Panc1 (cell line): ENCODE results near the gene NUP98. TPM values are rescaled to one million over a fixed set of nuclear protein-coding genes. Genes with fewer than 3 reads are reported as not detected.
A peak's percentile ranks its signal among the peaks of the same experiment; 100 is the strongest.

Source experiments
- ATAC-seq: fragments of 200-7000 bp; cut with Tn5 transposase; 2 replicates; pipeline ENCODE4 v1.9.1; 2020; ENCODE audit warnings: mild to moderate bottlenecking, moderate library complexity
- BruUV-seq: library from RNA; stranded (reverse); fragments of 400-500 nt; replicated peaks from 2 replicates; lab custom pipeline; 2021; lab: Mats Ljungman, UMichigan
- CTCF ChIA-PET: fragments of 300-600 bp; sonication (Branson Sonifier 250); formaldehyde crosslinking; loops from one replicate; lab custom pipeline; 2022; ENCODE audit warnings: antibody characterized with exemption; lab: Charles Lee
- POLR2A ChIA-PET: fragments of 300-600 bp; sonication (Branson Sonifier 250); formaldehyde crosslinking; loops from one replicate; lab custom pipeline; 2022; ENCODE audit warnings: antibody characterized with exemption; lab: Charles Lee
- DNase-seq: peaks from one replicate; pipeline ENCODE4 v3.0.0-alpha.2; 2010; ENCODE audit warnings: low read depth, low spot score
- H3K27ac ChIP-seq: 2 replicates; pipeline ENCODE4 v1.5.1; 2011; ENCODE audit warnings: mild to moderate bottlenecking, low read length, inconsistent platforms
- H3K27me3 ChIP-seq: fragments of 200-500 bp; sonication (Bioruptor generic); 2 replicates; pipeline ENCODE4 v1.6.0; 2014; ENCODE audit warnings: low read length, inconsistent platforms; ENCODE audit not compliant: control insufficient read depth, insufficient read depth
- H3K36me3 ChIP-seq: fragments of 200-500 bp; sonication (Bioruptor generic); 2 replicates; pipeline ENCODE4 v1.5.1; 2014; ENCODE audit warnings: inconsistent platforms, mild to moderate bottlenecking, low read length, moderate library complexity; ENCODE audit not compliant: control insufficient read depth, insufficient read depth
- H3K4me1 ChIP-seq: 2 replicates; pipeline ENCODE4 v1.5.1; 2011; ENCODE audit warnings: inconsistent platforms, mild to moderate bottlenecking, low read length, moderate library complexity; ENCODE audit not compliant: control insufficient read depth, insufficient read depth
- H3K4me3 ChIP-seq, 2 experiments: 2 replicates each; pipeline ENCODE4 v1.5.1; 2011 to 2012; ENCODE audit warnings: low read depth in 2 of 2, low read length in 2 of 2, mild to moderate bottlenecking in 2 of 2, inconsistent platforms in 1 of 2, moderate library complexity in 1 of 2
- H3K9me3 ChIP-seq: fragments of 200-500 bp; sonication (Bioruptor generic); 2 replicates; pipeline ENCODE4 v1.5.1; 2014; ENCODE audit warnings: low read depth, mild to moderate bottlenecking, inconsistent platforms, low read length, moderate library complexity; ENCODE audit not compliant: control insufficient read depth, insufficient read depth
- POLR2AphosphoS5 ChIP-seq: IDR thresholded peaks from 2 replicates; pipeline ENCODE4 v1.6.1; 2012; ENCODE audit warnings: mild to moderate bottlenecking, low read depth, low read length, moderate library complexity
- SIN3A ChIP-seq: IDR thresholded peaks from 2 replicates; pipeline ENCODE4 v1.6.1; 2012; ENCODE audit warnings: low read depth, mild to moderate bottlenecking, low read length, moderate library complexity, borderline replicate concordance; ENCODE audit not compliant: insufficient read depth
- TCF7L2 ChIP-seq: IDR thresholded peaks from 2 replicates; pipeline ENCODE4 v1.6.1; 2011; ENCODE audit warnings: mild to moderate bottlenecking, low read depth, low read length, inconsistent platforms
- in situ Hi-C: cut with HindIII; loops from 2 replicates; pipeline ENCODE4 v1.10.0; 2016; ENCODE audit warnings: low sequenced_read_pairs, low pct_unique_long_range_greater_than_20kb
- intact Hi-C: fragments of 100-400 bp; cut with micrococcal nuclease; formaldehyde crosslinking; loops from one replicate; pipeline ENCODE4 v1.10.0; 2022; ENCODE audit not compliant: unreplicated experiment
- total RNA-seq: library from RNA; stranded (reverse); gene quantifications from one replicate; pipeline ENCODE4 v1.2.1, GENCODE V29; 2021; ENCODE audit not compliant: unreplicated experiment
- TF ChIP-seq, protein P1 (sequence below), 2 experiments: IDR thresholded peaks; 2 replicates each; pipeline ENCODE4 v1.6.1; 2011 to 2012; ENCODE audit warnings: low read depth in 2 of 2, control low read depth in 1 of 2, low read length in 1 of 2, mild to moderate bottlenecking in 1 of 2, moderate library complexity in 1 of 2; ENCODE audit not compliant: insufficient read depth in 1 of 2
- TF ChIP-seq, protein P2 (sequence below): fragments of 450-650 bp; IDR thresholded peaks from 2 replicates; pipeline ENCODE4 v1.5.1; 2017; ENCODE audit warnings: mild to moderate bottlenecking

NUP98 gene
- total RNA-seq, 1 experiment from 2014 or later: 244 TPM

DNA sequence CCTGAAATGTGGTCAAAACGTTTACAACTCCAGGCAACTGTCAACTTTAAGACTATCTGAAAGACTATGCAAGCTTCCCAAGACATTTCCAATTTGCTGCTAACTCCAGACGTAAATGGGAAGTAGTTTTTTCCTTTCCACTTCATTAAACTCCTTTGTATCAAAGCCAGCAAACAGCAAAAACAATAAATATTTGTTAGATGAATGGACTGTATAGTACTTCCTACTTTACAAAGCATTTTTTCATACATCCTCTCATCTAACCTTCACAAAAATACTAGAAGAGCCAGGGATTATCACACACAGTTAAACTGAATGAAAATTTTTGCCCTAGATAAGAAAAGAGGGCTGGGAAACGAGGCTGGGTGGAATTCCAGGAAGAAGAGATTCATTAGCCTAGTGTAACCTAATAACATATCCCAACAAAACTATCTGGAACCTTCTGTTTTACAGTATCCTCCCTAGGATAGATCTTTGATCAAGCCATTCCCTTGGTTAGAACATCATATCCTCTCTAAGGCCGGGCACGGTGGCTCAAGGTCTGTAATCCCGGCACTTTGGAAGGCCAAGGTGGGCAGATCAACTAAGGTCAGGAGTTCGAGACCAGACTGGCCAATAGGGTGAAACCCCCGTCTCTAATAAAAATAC is 10.4 kb downstream of the NUP98 start:
- ChIA-PET POLR2A (no interaction called here), CTCF (no interaction called here)
- no peaks in the 10 kb centered on the region for H3K9me3 ChIP-seq
- peaks cover 14% of the 10 kb centered on the region for H3K4me1 ChIP-seq
- ATAC-seq (no peak), DNase-seq (no peak)
- BruUV-seq: TSS peak; percentile 6
- peaks cover 25% of the 10 kb centered on the region for H3K36me3 ChIP-seq
- intact Hi-C loops (no loop called here), in situ Hi-C loops (no loop called here)
- no peaks in the 10 kb centered on the region for H3K27me3 ChIP-seq
- TF ChIP-seq, protein P1, sequence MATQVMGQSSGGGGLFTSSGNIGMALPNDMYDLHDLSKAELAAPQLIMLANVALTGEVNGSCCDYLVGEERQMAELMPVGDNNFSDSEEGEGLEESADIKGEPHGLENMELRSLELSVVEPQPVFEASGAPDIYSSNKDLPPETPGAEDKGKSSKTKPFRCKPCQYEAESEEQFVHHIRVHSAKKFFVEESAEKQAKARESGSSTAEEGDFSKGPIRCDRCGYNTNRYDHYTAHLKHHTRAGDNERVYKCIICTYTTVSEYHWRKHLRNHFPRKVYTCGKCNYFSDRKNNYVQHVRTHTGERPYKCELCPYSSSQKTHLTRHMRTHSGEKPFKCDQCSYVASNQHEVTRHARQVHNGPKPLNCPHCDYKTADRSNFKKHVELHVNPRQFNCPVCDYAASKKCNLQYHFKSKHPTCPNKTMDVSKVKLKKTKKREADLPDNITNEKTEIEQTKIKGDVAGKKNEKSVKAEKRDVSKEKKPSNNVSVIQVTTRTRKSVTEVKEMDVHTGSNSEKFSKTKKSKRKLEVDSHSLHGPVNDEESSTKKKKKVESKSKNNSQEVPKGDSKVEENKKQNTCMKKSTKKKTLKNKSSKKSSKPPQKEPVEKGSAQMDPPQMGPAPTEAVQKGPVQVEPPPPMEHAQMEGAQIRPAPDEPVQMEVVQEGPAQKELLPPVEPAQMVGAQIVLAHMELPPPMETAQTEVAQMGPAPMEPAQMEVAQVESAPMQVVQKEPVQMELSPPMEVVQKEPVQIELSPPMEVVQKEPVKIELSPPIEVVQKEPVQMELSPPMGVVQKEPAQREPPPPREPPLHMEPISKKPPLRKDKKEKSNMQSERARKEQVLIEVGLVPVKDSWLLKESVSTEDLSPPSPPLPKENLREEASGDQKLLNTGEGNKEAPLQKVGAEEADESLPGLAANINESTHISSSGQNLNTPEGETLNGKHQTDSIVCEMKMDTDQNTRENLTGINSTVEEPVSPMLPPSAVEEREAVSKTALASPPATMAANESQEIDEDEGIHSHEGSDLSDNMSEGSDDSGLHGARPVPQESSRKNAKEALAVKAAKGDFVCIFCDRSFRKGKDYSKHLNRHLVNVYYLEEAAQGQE (IDR thresholded peaks at IDR 0.05; ENCODE audit: insufficient read depth in 1 of 2, low read depth in 2 of 2, low read length in 1 of 2): no peak
- TF ChIP-seq SIN3A (no peak), TCF7L2 (no peak), POLR2AphosphoS5 (no peak)
- TF ChIP-seq, protein P2, sequence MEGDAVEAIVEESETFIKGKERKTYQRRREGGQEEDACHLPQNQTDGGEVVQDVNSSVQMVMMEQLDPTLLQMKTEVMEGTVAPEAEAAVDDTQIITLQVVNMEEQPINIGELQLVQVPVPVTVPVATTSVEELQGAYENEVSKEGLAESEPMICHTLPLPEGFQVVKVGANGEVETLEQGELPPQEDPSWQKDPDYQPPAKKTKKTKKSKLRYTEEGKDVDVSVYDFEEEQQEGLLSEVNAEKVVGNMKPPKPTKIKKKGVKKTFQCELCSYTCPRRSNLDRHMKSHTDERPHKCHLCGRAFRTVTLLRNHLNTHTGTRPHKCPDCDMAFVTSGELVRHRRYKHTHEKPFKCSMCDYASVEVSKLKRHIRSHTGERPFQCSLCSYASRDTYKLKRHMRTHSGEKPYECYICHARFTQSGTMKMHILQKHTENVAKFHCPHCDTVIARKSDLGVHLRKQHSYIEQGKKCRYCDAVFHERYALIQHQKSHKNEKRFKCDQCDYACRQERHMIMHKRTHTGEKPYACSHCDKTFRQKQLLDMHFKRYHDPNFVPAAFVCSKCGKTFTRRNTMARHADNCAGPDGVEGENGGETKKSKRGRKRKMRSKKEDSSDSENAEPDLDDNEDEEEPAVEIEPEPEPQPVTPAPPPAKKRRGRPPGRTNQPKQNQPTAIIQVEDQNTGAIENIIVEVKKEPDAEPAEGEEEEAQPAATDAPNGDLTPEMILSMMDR: no peak
- H3K4me3 ChIP-seq: no peak overlapping the region
- H3K27ac ChIP-seq: no peak overlapping the region

DNA sequence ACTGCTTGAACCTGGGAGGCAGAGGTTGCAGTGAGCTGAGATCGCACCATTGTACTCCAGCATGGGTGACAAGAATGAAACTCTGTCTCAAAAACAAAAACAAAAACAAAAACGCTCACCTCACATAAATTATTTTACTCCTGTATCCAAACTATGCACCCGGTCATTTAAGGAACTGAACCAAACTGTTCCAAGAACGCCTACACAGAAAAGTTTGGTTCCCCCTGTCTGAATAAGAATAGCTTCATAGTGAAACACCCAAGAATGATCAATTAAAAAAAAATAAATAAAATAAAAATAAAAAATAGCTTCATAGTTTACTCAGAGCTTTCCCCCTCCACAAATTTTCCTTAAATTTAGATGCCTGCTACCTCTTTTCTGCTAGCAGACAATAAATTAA is 13.7 kb downstream of the NUP98 start:
- intact Hi-C loops (no loop called here), in situ Hi-C loops (no loop called here)
- no peak for ATAC-seq
- no peak for DNase-seq
- TF ChIP-seq, protein P2: no peak
- no peak for TF ChIP-seq POLR2AphosphoS5
- TF ChIP-seq TCF7L2: no peak
- Histone ChIP-seq H3K4me1 (peaks cover 14% of the 10 kb centered on the region), H3K27ac (no peak overlapping the region), H3K9me3 (no peaks in the 10 kb centered on the region), H3K4me3 (no peak overlapping the region), H3K36me3 (peaks cover 43% of the 10 kb centered on the region), H3K27me3 (no peaks in the 10 kb centered on the region)
- ChIA-PET CTCF (interaction anchor here (0.7 to 0.8 kb wide), 2 partner anchors 26 to 38 kb away, joined by 3 to 4 read pairs; no protein-coding TSS in a partner anchor), POLR2A (interaction anchor here (0.7 kb wide), 1 partner anchor 1406 kb away, joined by 3 read pairs; no protein-coding TSS in a partner anchor)
- no TSS peak for BruUV-seq
